Body of pancreas (tissue), 4 donors: ENCODE data around the gene LCLAT1.

Experiments used
- CTCF ChIP-seq, 7 experiments: fragments of 450-650 bp in 4 of 7; fragments of 200-600 bp in 3 of 7; sonication (generic) in 3 of 7; IDR thresholded peaks; one replicate each; pipeline ENCODE4 v1.5.1; 2016 to 2019; ENCODE audit warnings: antibody characterized with exemption in 7 of 7
- POLR2A ChIP-seq, 3 donors: fragments of 450-650 bp; IDR thresholded peaks; one replicate each; pipeline ENCODE4 v1.6.1; 2016; ENCODE audit warnings: antibody characterized with exemption in 3 of 3, mild to moderate bottlenecking in 2 of 3

- TF ChIP-seq CTCF (IDR thresholded peaks at IDR 0.05), result no peak
- no peak for TF ChIP-seq POLR2A (IDR thresholded peaks at IDR 0.05)
Measured at GRCh38 chr2:30645745-30646119, 198.7 kb downstream of the LCLAT1 start.
